COLO668 (cell line): ENCODE data around the gene TLR9.
"Not testable (repeated sequence)": the region's sequence is repeated elsewhere in the genome, so short reads cannot be mapped to it uniquely, and the experiment has no call there.

Experiments used
- DNase-seq: peaks from one replicate; lab custom pipeline; 2025; ENCODE audit not compliant: unreplicated experiment; lab: John Stamatoyannopoulos, UW

TLR9 gene

GRCh38 chr3:52196977-52197376, 28.5 kb downstream of the TLR9 start:
- peak; percentile 38 for DNase-seq

- no peak for DNase-seq
Observed at GRCh38 chr3:52195823-52196331, 29.6 kb downstream of the TLR9 start.

- DNase-seq, result no peak
Observed at GRCh38 chr3:52195291-52195597, 30.2 kb downstream of the TLR9 start.

- no peak for DNase-seq
Observed at GRCh38 chr3:52194485-52195290, 30.8 kb downstream of the TLR9 start.

- peak; percentile 21 for DNase-seq
Observed at GRCh38 chr3:52193065-52193464, 32.4 kb downstream of the TLR9 start.

- DNase-seq, result no peak
Observed at GRCh38 chr3:52191663-52192062, 33.8 kb downstream of the TLR9 start.

GRCh38 chr3:52190294-52191074, 35.0 kb downstream of the TLR9 start:
- no peak for DNase-seq

- no peak for DNase-seq
Observed at GRCh38 chr3:52188556-52188955, 36.9 kb downstream of the TLR9 start.

- DNase-seq, result no peak
Observed at GRCh38 chr3:52186729-52187128, 38.7 kb downstream of the TLR9 start.

- no peak for DNase-seq
Observed at GRCh38 chr3:52185837-52186236, 39.6 kb downstream of the TLR9 start.

- DNase-seq, result no peak
Observed at GRCh38 chr3:52185311-52185710, 40.1 kb downstream of the TLR9 start.

GRCh38 chr3:52184690-52185089, 40.8 kb downstream of the TLR9 start:
- no peak for DNase-seq

- no peak for DNase-seq
Observed at GRCh38 chr3:52183786-52184445, 41.5 kb downstream of the TLR9 start.

- no peak for DNase-seq
Observed at GRCh38 chr3:52182691-52183090, 42.8 kb downstream of the TLR9 start.

GRCh38 chr3:52182196-52182595, 43.2 kb downstream of the TLR9 start:
- DNase-seq, result no peak

- no peak for DNase-seq
Observed at GRCh38 chr3:52181543-52181942, 43.9 kb downstream of the TLR9 start.

GRCh38 chr3:52178537-52178936, 46.9 kb downstream of the TLR9 start:
- DNase-seq, result no peak

- not testable (repeated sequence) for DNase-seq
Observed at GRCh38 chr3:52178126-52178525, 47.3 kb downstream of the TLR9 start.

GRCh38 chr3:52177701-52178042, 47.8 kb downstream of the TLR9 start:
- no peak for DNase-seq

GRCh38 chr3:52176951-52177700, 48.3 kb downstream of the TLR9 start:
- peak; percentile 40 for DNase-seq

- no peak for DNase-seq
Observed at GRCh38 chr3:52176180-52176752, 49.2 kb downstream of the TLR9 start.
